ENCODE results near the gene COQ6.
A peak's percentile ranks its signal among the peaks of the same experiment; 100 is the strongest.
"Not testable (repeated sequence)": the region's sequence is repeated elsewhere in the genome, so short reads cannot be mapped to it uniquely, and the experiment has no call there.

Gene COQ6

DNA sequence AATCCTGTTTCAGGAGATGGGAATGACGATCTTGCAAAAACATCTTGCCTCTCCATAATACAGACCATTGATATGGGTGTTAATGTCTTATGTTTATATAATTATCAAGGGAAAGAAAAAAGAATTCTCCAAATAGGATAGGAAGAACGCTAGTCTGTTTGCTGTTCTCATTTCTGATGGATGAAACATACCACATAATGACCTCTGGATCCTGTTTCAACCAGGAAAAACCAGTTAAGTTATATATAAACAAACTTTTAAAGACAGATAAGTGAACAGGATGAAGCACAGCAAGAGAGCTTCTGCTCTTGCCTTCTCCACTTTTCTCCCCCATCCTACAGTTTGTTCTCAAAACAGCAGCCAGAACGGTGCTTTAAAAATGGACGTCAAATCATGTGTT is 27.8 kb downstream of the COQ6 start:
- no peak for DNase-seq (ENCODE audit: low spot score)
- no peak for FAIRE-seq

DNA sequence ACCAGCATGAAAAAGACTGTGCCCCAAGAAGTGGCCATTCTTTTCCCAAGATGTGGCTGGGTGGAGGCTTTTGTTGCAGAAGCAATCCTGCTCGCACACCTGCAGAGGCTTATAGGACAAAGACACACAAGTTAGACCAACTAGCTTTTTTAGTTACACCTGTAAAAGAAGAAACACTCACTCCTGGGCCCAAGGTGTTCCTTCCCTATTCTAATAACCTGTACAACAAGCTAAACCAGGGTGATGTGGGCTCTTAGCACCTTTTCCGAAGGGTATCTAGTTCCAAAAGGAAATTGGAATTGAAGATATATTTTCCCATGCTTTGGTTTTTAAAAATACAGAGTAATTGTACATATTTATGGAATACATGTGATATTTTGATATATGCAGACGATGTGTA is 38.0 kb downstream of the COQ6 start:
- FAIRE-seq (no peak), DNase-seq (ENCODE audit: low spot score) (no peak)

DNA sequence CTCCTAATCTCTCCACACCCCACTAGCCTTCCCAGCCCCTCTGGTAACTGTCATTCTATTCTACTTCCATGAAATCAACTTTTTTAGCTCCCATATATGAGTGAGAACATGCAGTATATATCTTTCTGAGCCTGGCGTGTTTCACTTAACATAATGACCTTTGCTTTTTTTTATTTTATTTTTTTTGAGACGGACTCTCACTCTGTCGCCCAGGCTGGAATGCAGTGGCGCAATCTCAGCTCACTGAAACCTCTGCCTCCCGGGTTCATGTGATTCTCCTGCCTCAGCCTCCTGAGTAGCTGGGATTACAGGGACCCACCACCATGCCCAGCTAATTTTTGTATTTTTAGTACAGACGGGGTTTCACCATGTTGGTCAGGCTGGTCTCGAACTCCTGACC is 38.6 kb downstream of the COQ6 start:
- not testable (repeated sequence) for FAIRE-seq

DNA sequence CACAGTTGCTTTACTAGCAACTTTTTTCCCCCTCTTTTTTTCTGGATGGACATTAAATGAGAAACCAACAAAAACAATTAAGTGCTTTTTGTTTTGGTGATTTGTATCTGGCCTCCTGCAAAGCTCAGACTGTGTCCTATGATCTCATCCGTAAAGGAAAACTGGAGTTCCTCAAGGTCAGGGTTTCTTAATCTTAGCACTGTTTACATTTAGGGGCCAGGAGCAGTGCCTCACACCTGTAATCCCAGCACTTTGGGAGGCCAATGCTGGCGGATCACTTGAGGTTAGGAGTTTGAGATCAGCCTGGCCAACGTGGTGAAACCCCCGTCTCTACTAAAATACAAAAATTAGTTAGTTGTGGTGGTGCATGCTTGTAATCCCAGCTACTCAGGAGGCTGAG is 41.0 kb downstream of the COQ6 start:
- no peak for DNase-seq (ENCODE audit: low spot score)
- no peak for FAIRE-seq

More for the DNA sequence above, 38.6 kb downstream of the COQ6 start:
- not testable (repeated sequence) for DNase-seq (ENCODE audit: low spot score)

GRCh38 chr14:73994926-73995325 is 44.8 kb downstream of the COQ6 start:
- DNase-seq (ENCODE audit: low spot score); FAIRE-seq: not testable (repeated sequence)

DNA sequence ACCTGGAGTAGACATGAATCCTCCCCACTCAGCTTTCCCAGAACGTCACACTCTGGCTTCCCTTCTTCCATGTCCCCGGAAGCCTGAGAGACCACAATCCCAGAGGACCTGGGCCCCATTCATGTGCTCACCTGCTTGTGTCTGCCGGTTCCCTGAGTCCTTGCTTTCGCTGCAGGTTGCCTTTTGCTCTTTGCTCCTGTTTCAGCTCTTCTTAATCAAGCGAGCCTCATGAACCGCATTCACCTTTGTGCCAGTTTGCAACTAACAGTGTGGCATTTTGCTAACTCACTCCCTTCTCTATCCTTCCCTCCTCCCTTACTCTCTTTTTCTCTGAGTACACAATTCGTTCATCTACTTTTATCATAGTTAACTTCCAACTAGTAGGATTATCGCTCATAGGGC is 45.9 kb downstream of the COQ6 start:
- FAIRE-seq (no peak), DNase-seq (ENCODE audit: low spot score) (no peak)

DNA sequence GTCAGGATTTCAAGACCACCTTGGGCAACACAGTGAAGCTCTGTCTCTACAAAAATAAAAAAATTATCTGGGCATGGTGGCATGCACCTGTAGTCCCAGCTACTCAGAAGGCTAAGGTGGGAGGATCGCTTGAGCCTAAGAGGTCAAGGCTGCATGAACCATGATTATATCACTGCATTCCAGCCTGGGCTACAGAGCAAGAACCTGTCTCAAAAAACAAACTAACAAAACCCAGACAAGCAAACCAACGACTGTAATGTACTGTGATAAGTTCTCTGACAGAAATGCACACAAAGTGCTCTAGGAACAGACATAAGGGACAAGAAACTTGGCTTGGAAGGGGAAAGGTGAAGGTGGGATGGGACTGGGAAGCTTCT is 46.6 kb downstream of the COQ6 start:
- FAIRE-seq = no peak
- DNase-seq (ENCODE audit: low spot score) = no peak

- peak; percentile 71 for FAIRE-seq
Measured at GRCh38 chr14:73997108-73997943, 47.2 kb downstream of the COQ6 start.

DNA sequence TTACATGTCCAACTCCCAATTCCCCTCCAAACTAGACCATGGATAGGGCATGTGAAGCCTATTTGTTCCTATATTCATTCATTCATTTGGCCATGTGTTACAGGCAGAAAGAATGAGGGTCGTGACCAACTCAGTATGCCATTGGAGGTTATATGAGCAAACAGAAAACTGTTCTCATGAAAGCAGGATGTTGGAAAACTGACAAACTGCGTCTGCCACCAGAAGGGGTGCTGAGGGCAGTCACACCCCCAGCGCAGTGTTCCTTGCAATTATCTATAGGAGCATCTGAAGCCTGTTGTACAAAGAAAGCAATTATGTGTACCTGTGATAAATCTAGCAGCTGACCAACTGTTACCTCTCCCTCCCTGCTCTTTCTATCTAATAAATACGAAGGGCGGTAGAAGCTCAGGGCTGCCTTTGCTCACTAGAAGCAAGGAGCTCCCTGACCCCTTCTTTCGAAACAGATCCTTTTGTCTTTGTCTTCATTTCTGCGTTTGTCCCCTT is 47.9 kb downstream of the COQ6 start:
- FAIRE-seq = no peak
- DNase-seq (ENCODE audit: low spot score) = no peak

More at GRCh38 chr14:73997108-73997943, 47.2 kb downstream of the COQ6 start:
- no peak for DNase-seq (ENCODE audit: low spot score)

- DNase-seq (ENCODE audit: low spot score) (no peak), FAIRE-seq (no peak)
Measured at GRCh38 chr14:73998726-73999125, 48.6 kb downstream of the COQ6 start.

GRCh38 chr14:74005664-74006063 is 55.6 kb downstream of the COQ6 start:
- DNase-seq (ENCODE audit: low spot score); FAIRE-seq: not testable (repeated sequence)

- DNase-seq (ENCODE audit: low spot score) (no peak), FAIRE-seq (no peak)
Measured at GRCh38 chr14:74008843-74009499, 58.9 kb downstream of the COQ6 start.
